NCI-H82 treated with DMSO at 0.1 percent for 48 hours (cell line): Measurements from ENCODE around the gene QTRT2.

Experiments used
- DNase-seq: peaks from one replicate; lab custom pipeline; 2025; ENCODE audit not compliant: unreplicated experiment; lab: John Stamatoyannopoulos, UW

Gene QTRT2

GRCh38 chr3:114076711-114077110, 20.2 kb downstream of the QTRT2 start:
- DNase-seq = no peak

- no peak for DNase-seq
These were observed 21.6 kb downstream of the QTRT2 start for GRCh38 chr3:114078126-114078525.

- DNase-seq = no peak
These were observed 23.2 kb downstream of the QTRT2 start for GRCh38 chr3:114079761-114080160.

- no peak for DNase-seq
These were observed 23.7 kb downstream of the QTRT2 start for GRCh38 chr3:114080201-114080600.

GRCh38 chr3:114081037-114081436, 24.5 kb downstream of the QTRT2 start:
- DNase-seq = no peak

GRCh38 chr3:114083112-114083511, 26.6 kb downstream of the QTRT2 start:
- DNase-seq = no peak

- no peak for DNase-seq
These were observed 29.8 kb downstream of the QTRT2 start for GRCh38 chr3:114086356-114086755.

GRCh38 chr3:114089675-114090074, 33.1 kb downstream of the QTRT2 start:
- peak; percentile 54 for DNase-seq

- DNase-seq = no peak
These were observed 35.8 kb downstream of the QTRT2 start for GRCh38 chr3:114092151-114093015.

GRCh38 chr3:114093016-114093380, 36.5 kb downstream of the QTRT2 start:
- DNase-seq = no peak

- DNase-seq = no peak
These were observed 37.1 kb downstream of the QTRT2 start for GRCh38 chr3:114093596-114093995.

GRCh38 chr3:114095796-114096195, 39.3 kb downstream of the QTRT2 start:
- no peak for DNase-seq

- peak; percentile 24 for DNase-seq
These were observed 44.6 kb downstream of the QTRT2 start for GRCh38 chr3:114101101-114101500.

- no peak for DNase-seq
These were observed 46.6 kb downstream of the QTRT2 start for GRCh38 chr3:114103181-114103580.

GRCh38 chr3:114103858-114104257, 47.3 kb downstream of the QTRT2 start:
- DNase-seq = no peak

- DNase-seq = no peak
These were observed 47.9 kb downstream of the QTRT2 start for GRCh38 chr3:114104414-114104813.

- DNase-seq = no peak
These were observed 51.6 kb downstream of the QTRT2 start for GRCh38 chr3:114108137-114108536.

GRCh38 chr3:114110439-114110838, 53.9 kb downstream of the QTRT2 start:
- DNase-seq = no peak

GRCh38 chr3:114111060-114111770, 54.7 kb downstream of the QTRT2 start:
- no peak for DNase-seq

- no peak for DNase-seq
These were observed 56.2 kb downstream of the QTRT2 start for GRCh38 chr3:114112696-114113095.

GRCh38 chr3:114114719-114115118, 58.2 kb downstream of the QTRT2 start:
- no peak for DNase-seq

- no peak for DNase-seq
These were observed 58.6 kb downstream of the QTRT2 start for GRCh38 chr3:114115143-114115542.
